Cardiac fibroblast (primary cell): Measurements from ENCODE around the gene GPC3.

Experiments
- DNase-seq, 2 donors: peaks; one replicate each; pipeline versions ENCODE4 v3.0.0 to v3.0.0-alpha.2; 2010; ENCODE audit warnings: low read depth in 2 of 2
- H3K4me3 ChIP-seq, 2 donors: replicated peaks in 1 of 2; 1 replicate in 1 of 2; 2 replicates in 1 of 2; pipeline ENCODE4 v1.5.1; 2011; ENCODE audit warnings: low read depth in 2 of 2, low read length in 2 of 2, mild to moderate bottlenecking in 2 of 2, moderate library complexity in 1 of 2
- CTCF ChIP-seq: IDR thresholded peaks from one replicate; pipeline ENCODE4 v1.5.1; 2011; ENCODE audit warnings: low read depth, mild to moderate bottlenecking, low read length, inconsistent platforms

GPC3 gene

DNA sequence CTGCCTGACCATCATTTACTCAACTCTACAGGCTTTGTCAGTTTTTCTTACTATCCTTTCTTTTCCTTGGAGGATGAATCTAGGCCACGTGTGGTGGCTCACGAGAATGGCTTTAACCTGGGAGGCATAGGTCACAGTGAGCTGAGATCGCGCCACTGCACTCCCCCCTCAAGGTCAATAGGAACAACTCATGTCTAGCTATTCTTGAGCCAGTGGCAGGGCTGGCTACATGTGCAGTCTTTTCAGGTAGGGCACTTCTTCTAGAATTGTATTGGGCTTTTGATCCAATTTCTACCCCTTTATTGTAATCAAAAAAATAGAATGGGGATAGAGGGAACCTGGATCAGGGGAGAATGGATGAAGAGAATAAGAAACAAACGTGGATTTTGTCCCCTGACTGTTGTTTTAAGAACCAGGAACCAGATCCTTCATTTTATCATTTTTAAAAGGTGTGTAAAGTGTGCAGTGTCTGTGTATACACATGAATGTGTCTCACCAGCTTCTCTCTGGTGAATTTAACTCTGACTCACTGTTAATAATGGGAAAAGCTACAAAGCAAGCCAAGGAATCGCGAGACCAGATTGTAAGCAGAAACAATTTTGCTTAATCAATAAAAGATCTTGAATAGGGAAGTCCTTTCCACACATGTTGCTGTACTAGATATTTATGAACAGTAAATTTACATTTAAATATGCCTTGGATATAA is 286.2 kb downstream of the GPC3 start:
- TF ChIP-seq CTCF = no peak
- no peak for DNase-seq
- H3K4me3 ChIP-seq = no peak overlapping the region

DNA sequence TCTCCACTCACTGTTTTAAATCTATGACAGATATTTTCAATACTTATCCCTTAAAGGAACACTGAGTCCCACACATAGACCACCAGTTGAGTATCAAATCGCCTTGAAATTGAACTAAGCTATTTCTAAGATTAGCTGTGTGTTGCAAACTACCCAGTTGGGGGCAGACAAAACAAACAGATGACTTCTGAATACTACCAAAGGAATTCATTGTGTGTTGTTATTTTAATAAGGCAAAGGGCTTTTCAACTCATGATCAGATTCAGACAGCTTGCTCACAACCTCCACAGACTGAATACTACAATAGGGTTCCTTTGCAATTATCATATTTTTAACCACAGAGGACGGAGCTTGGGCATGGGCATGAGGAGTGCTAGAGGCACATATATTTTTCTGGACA is 287.1 kb downstream of the GPC3 start:
- peak; percentile 28 to 31 for DNase-seq
- no peak for TF ChIP-seq CTCF
- H3K4me3 ChIP-seq = no peak overlapping the region

GRCh38 chrX:133697656-133698055 is 287.7 kb downstream of the GPC3 start:
- TF ChIP-seq CTCF = no peak
- peak in 1 of 2 donors; percentile 1 for DNase-seq

GRCh38 chrX:133689997-133690599 is 295.3 kb downstream of the GPC3 start:
- TF ChIP-seq CTCF = no peak
- DNase-seq = no peak
- no peak overlapping the region for H3K4me3 ChIP-seq

More at GRCh38 chrX:133697656-133698055, 287.7 kb downstream of the GPC3 start:
- no peak overlapping the region for H3K4me3 ChIP-seq

- DNase-seq = no peak
- TF ChIP-seq CTCF = no peak
- H3K4me3 ChIP-seq = no peak overlapping the region
Observed at GRCh38 chrX:133685822-133686221, 299.6 kb downstream of the GPC3 start.

GRCh38 chrX:133681897-133682296 is 303.5 kb downstream of the GPC3 start:
- TF ChIP-seq CTCF = no peak

More at GRCh38 chrX:133681897-133682296, 303.5 kb downstream of the GPC3 start:
- DNase-seq = no peak
- no peak overlapping the region for H3K4me3 ChIP-seq
